Right renal cortex interstitium (tissue), 3 donors: ENCODE data around the gene PIEZO2. TPM values are rescaled to one million over a fixed set of nuclear protein-coding genes. Genes with fewer than 3 reads are reported as not detected.
A peak's percentile ranks its signal among the peaks of the same experiment; 100 is the strongest.

ENCODE experiments used
- DNase-seq, 3 donors: peaks; one replicate each; pipeline ENCODE4 v3.0.0-alpha.2; 2013; ENCODE audit warnings: low read depth in 3 of 3, low spot score in 2 of 3
- polyA plus RNA-seq, 3 donors: library from polyadenylated mRNA; unstranded; fragments of 120-200 nt; gene quantifications; one replicate each; pipeline ENCODE4 v1.2.1, GENCODE V29; 2013; ENCODE audit not compliant: insufficient read length in 3 of 3

The PIEZO2 gene
- polyA plus RNA-seq, 3 donors, result 16.6 to 17.6 (median 16.9) TPM

- DNase-seq, result no peak
Observed at GRCh38 chr18:11035376-11035775, 114.0 kb downstream of the PIEZO2 start.

DNA sequence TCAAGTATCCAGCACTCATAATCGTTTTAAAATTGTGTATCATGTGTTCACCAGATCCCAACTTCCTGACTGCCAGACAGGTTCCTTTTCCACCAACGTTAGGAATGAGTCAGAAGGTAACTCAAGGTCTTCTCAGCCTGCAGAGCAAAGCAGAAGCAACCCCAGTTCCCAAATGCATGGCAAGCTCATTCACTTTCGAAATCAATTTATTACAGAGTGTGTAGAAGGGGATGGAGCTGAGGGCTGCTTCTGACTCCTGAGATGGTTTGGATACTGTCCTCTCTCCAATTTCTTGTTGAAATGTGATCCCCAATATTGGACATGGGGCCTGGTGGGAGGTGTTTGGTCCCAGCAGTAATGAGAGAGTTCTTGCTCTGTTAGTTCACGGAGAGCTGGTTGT lies 114.5 kb downstream of the PIEZO2 start:
- DNase-seq, result no peak

DNA sequence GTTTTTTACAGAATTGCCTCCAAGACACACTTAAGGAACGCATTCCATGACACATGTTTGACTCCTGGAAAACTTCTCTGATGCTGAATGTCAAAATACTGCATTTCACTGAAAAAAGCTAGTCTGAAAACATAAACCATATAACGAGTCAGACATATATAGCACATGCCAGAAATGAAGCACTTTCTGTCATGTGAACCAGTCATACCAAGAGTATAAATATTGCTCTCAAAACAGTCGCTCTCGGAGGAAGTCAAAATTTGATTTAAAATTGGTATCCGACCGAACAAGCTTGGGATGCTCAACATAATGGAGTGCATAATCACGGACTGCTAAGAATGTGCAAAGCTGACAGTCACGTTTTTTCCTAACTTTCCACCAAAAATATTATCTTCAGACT lies 115.9 kb downstream of the PIEZO2 start:
- no peak for DNase-seq

- DNase-seq, result no peak
Observed at GRCh38 chr18:11031966-11032365, 117.4 kb downstream of the PIEZO2 start.

DNA sequence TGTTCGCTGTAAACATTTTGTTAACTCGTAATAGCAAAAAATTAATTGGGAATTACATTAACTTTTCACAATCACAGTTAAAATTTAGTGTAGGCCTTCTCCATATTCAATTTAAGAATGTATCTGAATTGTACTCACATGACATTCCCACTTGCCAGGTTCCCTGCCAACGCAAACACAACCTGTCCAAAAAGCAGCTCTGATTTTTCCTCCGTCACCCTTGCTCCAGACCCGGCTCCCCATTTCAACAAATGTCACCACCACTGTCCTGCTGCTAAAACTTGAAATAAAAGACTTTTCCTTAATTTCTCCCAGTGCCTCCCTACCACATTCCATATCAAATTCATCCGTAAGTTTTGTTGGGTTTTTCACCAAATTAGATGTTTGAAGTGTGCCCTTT lies 120.3 kb downstream of the PIEZO2 start:
- DNase-seq, result no peak

DNA sequence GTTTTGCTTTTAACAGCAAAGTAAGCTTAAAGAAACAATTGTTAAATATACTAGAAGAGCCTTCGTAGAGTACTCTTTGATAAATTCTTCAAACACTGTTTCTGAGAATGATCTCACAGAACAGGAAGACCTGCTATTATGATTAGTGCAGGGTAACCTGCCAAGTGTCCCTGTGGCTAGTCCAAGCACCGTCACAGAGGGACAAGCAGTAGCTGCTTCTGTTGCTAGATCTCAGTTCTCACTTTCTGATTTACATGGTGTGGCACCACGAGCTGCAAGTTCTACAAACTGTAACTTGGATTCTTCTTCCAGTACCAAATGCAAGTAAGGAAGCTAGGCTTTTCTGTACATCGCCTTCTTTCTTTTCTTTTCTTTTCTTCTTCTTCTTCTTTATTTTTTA lies 121.5 kb downstream of the PIEZO2 start:
- DNase-seq, result no peak

- DNase-seq, result no peak
Observed at GRCh38 chr18:11025671-11026070, 123.7 kb downstream of the PIEZO2 start.

DNA sequence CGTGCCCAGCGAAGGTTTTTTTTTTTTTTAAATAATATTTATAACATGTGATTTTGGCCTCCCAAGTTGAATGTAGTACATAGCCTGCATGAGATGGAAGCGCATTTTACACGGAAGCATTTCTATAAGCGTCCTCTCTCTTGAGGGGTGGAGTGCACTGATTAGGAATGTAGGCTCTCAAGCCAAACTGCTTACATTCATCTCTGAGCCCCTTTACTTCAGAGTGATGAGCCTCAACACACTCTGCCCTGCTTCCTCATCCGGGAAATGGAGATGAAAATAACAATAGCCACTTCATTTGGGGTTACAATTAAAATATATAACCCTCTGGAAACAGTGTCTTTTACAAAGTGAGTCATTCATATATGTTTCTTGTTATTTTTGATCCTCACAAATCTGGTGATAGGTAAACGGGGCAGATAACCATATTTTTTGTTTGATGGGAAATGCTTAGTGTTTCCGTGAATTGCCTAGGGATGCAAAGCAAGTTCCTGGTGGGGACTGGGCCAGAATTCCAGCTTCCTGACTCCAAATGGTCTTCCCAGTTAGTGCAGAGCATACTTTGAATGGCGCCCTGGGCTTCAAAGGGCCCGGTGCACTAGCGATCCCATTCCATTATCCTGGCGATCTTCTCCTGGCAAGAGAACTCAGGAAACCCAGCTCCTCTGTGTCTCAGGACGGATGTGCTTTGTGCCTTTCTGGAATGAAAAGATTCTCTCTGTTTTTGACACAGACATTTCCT lies 124.3 kb downstream of the PIEZO2 start:
- DNase-seq, result no peak

DNA sequence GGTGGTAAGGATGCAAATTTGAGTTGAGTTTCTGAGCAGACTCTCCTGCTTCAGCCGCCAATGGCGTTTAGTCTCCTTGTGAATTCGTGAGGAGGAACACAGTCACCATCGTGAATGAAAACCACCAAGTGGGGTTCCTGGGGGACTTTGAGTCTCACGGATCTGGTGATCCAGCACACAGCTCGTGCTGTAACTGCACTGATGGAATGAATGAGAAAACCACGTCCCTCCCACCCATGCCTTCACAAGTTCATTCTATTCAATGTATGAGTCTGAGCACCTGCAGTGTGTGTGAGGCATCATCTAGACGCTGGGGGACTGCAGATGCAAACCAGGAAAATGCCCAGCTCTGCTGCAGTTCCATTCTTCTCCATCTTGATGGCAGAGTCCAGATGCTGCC lies 127.9 kb downstream of the PIEZO2 start:
- no peak for DNase-seq

GRCh38 chr18:11020877-11021414 lies 128.4 kb downstream of the PIEZO2 start:
- no peak for DNase-seq

DNA sequence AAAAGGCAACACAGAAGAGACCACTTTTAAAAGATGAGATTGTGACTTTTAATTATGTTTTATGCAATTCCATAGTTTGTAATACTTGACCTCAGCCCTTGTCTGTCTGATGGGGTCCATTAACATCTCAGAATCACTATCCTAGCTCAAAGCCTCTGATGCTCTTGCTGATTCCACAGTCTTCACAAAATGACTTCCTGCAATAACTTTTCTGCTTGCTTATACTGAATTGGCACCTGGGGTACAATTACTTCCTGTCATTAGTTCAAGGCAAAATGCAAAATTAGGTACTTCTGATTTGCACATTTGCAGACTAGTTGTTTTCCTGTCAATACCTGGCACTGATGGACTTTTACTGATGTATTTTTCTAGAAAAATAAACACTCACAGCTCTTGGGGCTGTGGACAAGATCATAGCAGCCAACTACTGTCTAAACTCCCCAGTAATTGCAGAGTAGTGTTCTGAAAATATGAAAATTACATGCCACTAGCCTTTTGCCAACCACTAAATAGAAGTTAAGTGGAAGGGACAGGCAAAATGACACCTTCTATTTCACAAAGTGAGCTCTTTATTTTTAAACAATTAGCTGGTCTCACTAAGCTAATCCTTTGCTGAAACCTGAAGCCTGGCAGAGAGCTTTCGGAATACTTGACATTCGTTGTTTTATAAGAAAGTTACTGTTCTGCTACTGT lies 129.1 kb downstream of the PIEZO2 start:
- DNase-seq, result no peak

- no peak for DNase-seq
Observed at GRCh38 chr18:11019295-11020105, 129.9 kb downstream of the PIEZO2 start.

DNA sequence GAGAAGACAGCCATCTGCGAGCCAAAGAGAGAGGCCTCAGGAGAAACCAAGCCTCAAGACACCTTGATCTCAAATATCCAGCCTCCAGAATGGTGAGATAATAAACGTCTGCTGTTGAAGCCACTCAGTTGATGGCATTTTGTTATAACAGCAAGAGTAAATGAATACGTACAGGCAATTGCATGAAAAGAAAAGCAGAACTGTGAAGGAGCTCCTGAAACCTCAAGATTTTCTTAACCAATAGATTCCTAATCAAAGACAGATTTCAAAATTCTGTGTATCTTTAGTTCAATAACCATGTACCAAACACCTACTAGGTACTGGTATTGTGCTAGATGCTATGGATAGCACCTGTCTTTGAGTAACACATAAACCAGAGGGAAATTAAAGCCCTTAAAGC lies 139.5 kb downstream of the PIEZO2 start:
- DNase-seq, result no peak

- DNase-seq, result no peak
Observed at GRCh38 chr18:11009147-11009546, 140.2 kb downstream of the PIEZO2 start.

GRCh38 chr18:11008505-11008904 lies 140.9 kb downstream of the PIEZO2 start:
- peak in 1 of 3 donors; percentile 18 for DNase-seq

DNA sequence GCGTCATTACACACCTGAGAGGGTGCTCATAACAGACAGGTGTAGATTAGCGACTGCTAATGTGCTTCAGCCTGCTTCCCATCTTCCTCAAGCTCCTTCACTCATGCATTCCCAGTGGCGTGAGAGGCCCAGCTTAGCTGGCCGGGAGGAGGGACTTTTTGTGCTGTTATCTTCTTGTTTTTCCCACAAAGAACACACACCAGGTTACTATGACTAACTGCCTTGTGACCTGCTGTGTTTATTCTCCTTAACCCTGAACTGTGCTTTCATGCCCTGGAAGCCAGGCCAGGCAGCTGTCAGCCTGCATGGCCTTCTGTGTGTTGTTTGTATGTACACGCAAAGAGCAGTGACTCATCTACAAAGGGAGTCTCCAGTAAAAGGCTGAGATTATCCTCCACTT lies 143.8 kb downstream of the PIEZO2 start:
- no peak for DNase-seq

GRCh38 chr18:11004951-11005350 lies 144.4 kb downstream of the PIEZO2 start:
- no peak for DNase-seq

DNA sequence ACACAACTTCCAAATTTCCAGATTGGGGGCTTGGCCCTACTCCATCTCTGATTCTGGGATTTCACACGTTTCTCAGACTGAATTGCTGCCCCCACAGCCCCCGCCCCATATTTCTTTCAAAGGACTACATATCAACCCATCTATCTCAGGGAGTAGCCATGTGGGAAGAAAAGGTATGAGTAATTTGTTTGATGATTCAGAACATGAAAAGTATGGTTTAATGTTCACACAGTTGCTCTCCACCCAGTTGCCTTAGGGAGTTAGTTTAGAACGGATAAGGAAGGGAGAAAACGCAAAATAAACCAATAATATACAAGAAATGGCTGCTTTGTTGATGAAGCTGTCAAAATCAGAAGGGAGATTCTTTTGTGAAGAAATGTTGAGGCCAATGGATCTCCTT lies 145.1 kb downstream of the PIEZO2 start:
- DNase-seq, result no peak

DNA sequence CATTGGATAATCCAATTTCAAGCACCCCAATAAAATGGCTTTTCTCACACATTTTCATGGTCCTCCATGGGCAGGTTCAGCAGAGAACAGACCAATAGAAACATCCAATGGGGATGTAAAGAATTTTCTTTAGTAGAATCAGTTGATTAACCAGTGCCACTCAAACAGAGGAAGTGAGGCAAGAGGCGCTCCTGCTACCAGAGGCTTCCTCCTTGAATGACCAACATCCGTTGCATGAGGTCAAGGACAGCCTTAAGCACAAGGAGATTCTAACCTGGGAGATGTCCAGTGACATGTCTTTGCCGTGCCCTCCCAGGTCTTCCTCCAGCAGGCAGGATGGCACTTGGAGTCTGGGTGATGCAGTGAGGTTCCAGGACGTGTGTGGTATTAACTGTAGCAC lies 146.6 kb downstream of the PIEZO2 start:
- DNase-seq, result no peak

DNA sequence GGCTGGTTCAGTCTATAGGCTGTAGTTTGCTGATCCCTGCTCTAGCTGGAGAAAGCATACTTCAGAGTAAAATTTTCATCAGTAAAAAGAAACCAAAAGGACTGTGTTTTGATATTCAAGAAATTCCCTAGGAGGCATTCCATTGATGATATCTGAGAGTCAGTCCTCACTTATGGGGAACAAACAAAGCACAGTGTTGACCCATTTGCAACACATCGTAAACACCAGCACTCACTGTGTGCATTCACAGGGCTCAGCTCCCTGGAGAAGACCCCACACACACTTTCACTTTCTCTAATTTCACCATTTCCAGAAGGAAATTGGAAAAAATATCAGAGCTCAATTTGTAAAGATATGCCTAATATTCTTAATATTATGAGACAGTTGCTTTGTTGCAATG lies 147.1 kb downstream of the PIEZO2 start:
- DNase-seq, result no peak

- DNase-seq, result no peak
Observed at GRCh38 chr18:11000071-11000470, 149.3 kb downstream of the PIEZO2 start.
